Ascending aorta (tissue), 2 donors: ENCODE measurements around the gene VPS26B. TPM values are rescaled to one million over a fixed set of nuclear protein-coding genes. Genes with fewer than 3 reads are reported as not detected.

Experiments
- DNase-seq, 2 donors: peaks; one replicate each; pipeline ENCODE4 v3.0.0-alpha.2; 2019; ENCODE audit warnings: low spot score in 2 of 2
- H3K27ac ChIP-seq, 2 donors: fragments of 200-600 bp; sonication (generic); one replicate each; pipeline ENCODE4 v1.5.1; 2016 to 2017; ENCODE audit warnings: mild to moderate bottlenecking in 1 of 2
- H3K27me3 ChIP-seq: fragments of 200-600 bp; sonication (generic); one replicate; pipeline ENCODE4 v1.5.1; 2017
- H3K36me3 ChIP-seq, 2 donors: fragments of 200-600 bp; sonication (generic); one replicate each; pipeline ENCODE4 v1.5.1; 2016
- H3K4me1 ChIP-seq, 2 donors: fragments of 200-600 bp; sonication (generic); one replicate each; pipeline ENCODE4 v1.5.1; 2016 to 2017; ENCODE audit warnings: mild to moderate bottlenecking in 1 of 2
- H3K4me3 ChIP-seq, 2 donors: fragments of 200-600 bp; sonication (generic); one replicate each; pipeline ENCODE4 v1.5.1; 2016 to 2017; ENCODE audit warnings: mild to moderate bottlenecking in 1 of 2
- H3K9me3 ChIP-seq, 2 donors: fragments of 200-600 bp; sonication (generic); one replicate each; pipeline ENCODE4 v1.5.1; 2016
- intact Hi-C: fragments of 100-400 bp; cut with DNase I; formaldehyde crosslinking; loops from one replicate; pipeline ENCODE4 v1.15.1; 2023
- total RNA-seq: library from RNA; depleted of rRNA; stranded (reverse); fragments of >200 nt; gene quantifications from one replicate; pipeline ENCODE4 v1.1.0, GENCODE V29; 2016
- TF ChIP-seq, protein P1 (sequence below), 3 experiments: fragments of 200-600 bp in 2 of 3; fragments of 450-650 bp in 1 of 3; sonication (generic) in 2 of 3; IDR thresholded peaks; one replicate each; pipeline ENCODE4 v1.5.1; 2016 to 2019; ENCODE audit warnings: antibody characterized with exemption in 3 of 3, mild to moderate bottlenecking in 1 of 3, moderate library complexity in 1 of 3

The VPS26B gene
- total RNA-seq, 1 donor from 2014 or later = 18.0 TPM

DNA sequence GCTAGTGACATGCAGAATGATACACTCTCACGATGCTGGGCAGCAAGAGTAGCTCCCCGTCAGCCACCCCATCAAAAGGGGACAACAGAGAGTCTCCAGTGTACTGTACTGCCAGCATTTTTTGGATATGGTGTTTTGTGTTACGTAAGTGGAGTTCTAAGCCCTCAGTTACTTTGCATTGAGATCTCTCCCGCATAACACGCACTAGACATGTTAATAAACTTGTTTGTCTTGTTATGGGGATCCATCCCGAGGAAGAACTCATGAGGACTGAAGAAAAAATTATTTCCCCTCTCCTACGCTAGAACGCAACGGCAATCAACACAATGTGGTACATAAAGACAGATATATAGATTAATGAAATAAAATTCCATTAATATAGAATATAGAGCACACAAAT, 24.9 kb upstream of the VPS26B start:
- Histone ChIP-seq H3K36me3 (peaks cover 15 to 37% of the 10 kb centered on the region in 2 donors), H3K4me1 (no peaks in the 10 kb centered on the region), H3K9me3 (no peaks in the 10 kb centered on the region), H3K27me3 (no peaks in the 10 kb centered on the region), H3K27ac (no peak overlapping the region), H3K4me3 (no peak overlapping the region)
- no peak for DNase-seq
- TF ChIP-seq, protein P1, sequence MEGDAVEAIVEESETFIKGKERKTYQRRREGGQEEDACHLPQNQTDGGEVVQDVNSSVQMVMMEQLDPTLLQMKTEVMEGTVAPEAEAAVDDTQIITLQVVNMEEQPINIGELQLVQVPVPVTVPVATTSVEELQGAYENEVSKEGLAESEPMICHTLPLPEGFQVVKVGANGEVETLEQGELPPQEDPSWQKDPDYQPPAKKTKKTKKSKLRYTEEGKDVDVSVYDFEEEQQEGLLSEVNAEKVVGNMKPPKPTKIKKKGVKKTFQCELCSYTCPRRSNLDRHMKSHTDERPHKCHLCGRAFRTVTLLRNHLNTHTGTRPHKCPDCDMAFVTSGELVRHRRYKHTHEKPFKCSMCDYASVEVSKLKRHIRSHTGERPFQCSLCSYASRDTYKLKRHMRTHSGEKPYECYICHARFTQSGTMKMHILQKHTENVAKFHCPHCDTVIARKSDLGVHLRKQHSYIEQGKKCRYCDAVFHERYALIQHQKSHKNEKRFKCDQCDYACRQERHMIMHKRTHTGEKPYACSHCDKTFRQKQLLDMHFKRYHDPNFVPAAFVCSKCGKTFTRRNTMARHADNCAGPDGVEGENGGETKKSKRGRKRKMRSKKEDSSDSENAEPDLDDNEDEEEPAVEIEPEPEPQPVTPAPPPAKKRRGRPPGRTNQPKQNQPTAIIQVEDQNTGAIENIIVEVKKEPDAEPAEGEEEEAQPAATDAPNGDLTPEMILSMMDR (IDR thresholded peaks at IDR 0.05) = no peak
- intact Hi-C loops = no loop called here

DNA sequence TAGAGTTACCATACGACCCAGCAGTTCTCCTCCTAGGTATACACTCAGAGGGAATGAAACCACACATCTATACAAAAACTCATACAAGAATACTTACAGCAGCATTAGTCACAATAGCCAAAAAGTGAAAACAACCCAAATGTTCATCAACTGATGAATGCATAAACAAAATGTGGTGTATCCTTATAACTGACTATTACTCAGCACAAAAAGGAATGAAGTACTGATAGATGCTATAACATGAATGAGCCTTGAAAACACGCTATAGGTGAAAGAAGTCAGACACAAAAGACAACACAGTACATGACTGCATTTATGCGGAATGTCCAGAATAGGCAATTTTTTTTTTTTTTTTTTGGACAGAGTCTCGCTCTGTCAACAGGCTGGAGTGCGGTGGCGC, 23.8 kb upstream of the VPS26B start:
- Histone ChIP-seq H3K27me3 (no peaks in the 10 kb centered on the region), H3K27ac (no peak overlapping the region), H3K9me3 (no peaks in the 10 kb centered on the region), H3K4me1 (no peaks in the 10 kb centered on the region), H3K4me3 (no peak overlapping the region), H3K36me3 (peaks cover 18 to 42% of the 10 kb centered on the region in 2 donors)
- DNase-seq = no peak
- intact Hi-C loops = no loop called here
- TF ChIP-seq, protein P1 (IDR thresholded peaks at IDR 0.05) = no peak

DNA sequence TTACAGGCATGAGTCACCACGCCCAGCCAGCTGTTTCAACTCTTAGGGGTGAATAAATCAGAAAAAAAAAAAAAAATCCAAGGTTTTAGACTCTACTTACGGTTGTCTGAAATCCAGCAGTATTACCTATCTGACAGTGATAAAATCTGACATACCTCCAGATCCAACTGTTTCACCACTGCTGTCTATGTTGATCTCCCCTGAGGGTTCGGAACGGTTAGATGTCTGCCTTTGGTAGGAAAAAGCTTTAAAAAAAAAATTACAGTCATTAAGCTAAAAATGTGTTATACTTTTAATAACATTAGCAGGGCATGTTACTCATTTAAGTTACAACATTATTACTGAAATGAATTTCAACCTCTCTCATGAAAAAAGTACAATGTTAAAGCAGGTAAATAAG, 21.8 kb upstream of the VPS26B start:
- Histone ChIP-seq H3K27ac (no peak overlapping the region), H3K4me1 (no peaks in the 10 kb centered on the region), H3K4me3 (no peak overlapping the region), H3K36me3 (peaks cover 24 to 49% of the 10 kb centered on the region in 2 donors), H3K9me3 (no peaks in the 10 kb centered on the region), H3K27me3 (no peaks in the 10 kb centered on the region)
- TF ChIP-seq, protein P1 (IDR thresholded peaks at IDR 0.05) = no peak
- no peak for DNase-seq
- intact Hi-C loops = no loop called here

DNA sequence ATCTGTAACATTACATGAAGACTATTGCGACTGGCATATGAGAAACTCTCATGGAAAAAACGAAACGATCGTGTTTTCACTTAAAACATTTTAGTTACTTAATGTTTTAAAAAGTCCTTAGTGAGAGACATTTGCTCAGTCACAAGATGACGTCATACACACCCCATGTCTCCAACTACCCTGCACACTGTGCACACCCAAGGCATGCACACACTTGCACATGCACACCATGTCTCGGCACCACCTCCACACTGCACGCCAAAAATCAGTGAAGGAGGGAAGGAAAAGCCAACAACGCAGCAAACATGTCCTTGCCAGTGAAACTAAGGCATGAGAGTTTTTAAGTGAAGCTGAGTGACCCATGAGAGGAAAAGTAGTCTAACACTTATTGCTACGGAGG, 18.7 kb upstream of the VPS26B start:
- no peak overlapping the region for H3K27ac ChIP-seq
- H3K4me3 ChIP-seq = no peak overlapping the region
- H3K36me3 ChIP-seq = peaks cover 24 to 57% of the 10 kb centered on the region in 2 donors
- TF ChIP-seq, protein P1 (IDR thresholded peaks at IDR 0.05) = no peak
- no peaks in the 10 kb centered on the region for H3K9me3 ChIP-seq
- H3K27me3 ChIP-seq = no peaks in the 10 kb centered on the region
- no peaks in the 10 kb centered on the region for H3K4me1 ChIP-seq
- intact Hi-C loops = no loop called here
- no peak for DNase-seq

DNA sequence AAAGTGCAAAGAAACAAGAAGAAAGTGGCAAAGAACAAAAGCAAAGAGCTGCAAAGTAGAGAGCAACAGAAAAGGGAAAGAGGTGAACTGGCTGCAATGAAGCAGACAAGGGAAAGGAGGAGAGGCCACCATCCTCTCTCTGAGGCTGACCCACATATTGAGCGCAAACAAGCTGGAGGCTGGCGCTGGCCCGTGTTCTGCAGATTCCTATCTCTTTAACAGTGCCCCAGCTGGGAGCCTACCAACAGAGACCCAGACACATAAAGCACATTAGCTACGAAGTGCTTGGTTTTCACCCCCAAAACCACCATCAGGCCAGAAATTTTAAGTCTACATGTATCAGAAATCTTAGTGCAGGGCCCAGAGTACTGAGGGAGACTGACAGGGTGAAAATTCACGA, 18.3 kb upstream of the VPS26B start:
- Histone ChIP-seq H3K9me3 (no peaks in the 10 kb centered on the region), H3K4me3 (no peak overlapping the region), H3K36me3 (peaks cover 24 to 53% of the 10 kb centered on the region in 2 donors), H3K27ac (no peak overlapping the region), H3K27me3 (no peaks in the 10 kb centered on the region), H3K4me1 (no peaks in the 10 kb centered on the region)
- TF ChIP-seq, protein P1 (IDR thresholded peaks at IDR 0.05) = no peak
- intact Hi-C loops = no loop called here
- no peak for DNase-seq
